Activated gamma-delta T cell (primary cell): ENCODE results near the gene OTULINL.

Experiments used
- DNase-seq: peaks from one replicate; lab custom pipeline; 2025; lab: John Stamatoyannopoulos, UW

Gene OTULINL

GRCh38 chr5:14600846-14601245, 19.3 kb downstream of the OTULINL start:
- DNase-seq = no peak

GRCh38 chr5:14603141-14603540, 21.5 kb downstream of the OTULINL start:
- no peak for DNase-seq

- DNase-seq = no peak
Measured at GRCh38 chr5:14607104-14607503, 25.5 kb downstream of the OTULINL start.

GRCh38 chr5:14608169-14608568, 26.6 kb downstream of the OTULINL start:
- no peak for DNase-seq

- no peak for DNase-seq
Measured at GRCh38 chr5:14611737-14612136, 30.1 kb downstream of the OTULINL start.

GRCh38 chr5:14614490-14614889, 32.9 kb downstream of the OTULINL start:
- no peak for DNase-seq

GRCh38 chr5:14615365-14615764, 33.8 kb downstream of the OTULINL start:
- DNase-seq = no peak

GRCh38 chr5:14617441-14617840, 35.8 kb downstream of the OTULINL start:
- no peak for DNase-seq

GRCh38 chr5:14627270-14627669, 45.7 kb downstream of the OTULINL start:
- DNase-seq = no peak

- DNase-seq = no peak
Measured at GRCh38 chr5:14628346-14628745, 46.8 kb downstream of the OTULINL start.

GRCh38 chr5:14630671-14631070, 49.1 kb downstream of the OTULINL start:
- DNase-seq = no peak

GRCh38 chr5:14635656-14636055, 54.1 kb downstream of the OTULINL start:
- no peak for DNase-seq

- DNase-seq = no peak
Measured at GRCh38 chr5:14640765-14641164, 59.2 kb downstream of the OTULINL start.

GRCh38 chr5:14644623-14645237, 63.1 kb downstream of the OTULINL start:
- DNase-seq = no peak

GRCh38 chr5:14650052-14650451, 68.5 kb downstream of the OTULINL start:
- DNase-seq = no peak

- no peak for DNase-seq
Measured at GRCh38 chr5:14655146-14655741, 73.7 kb downstream of the OTULINL start.

- no peak for DNase-seq
Measured at GRCh38 chr5:14656898-14657297, 75.3 kb downstream of the OTULINL start.

GRCh38 chr5:14659821-14660607, 78.4 kb downstream of the OTULINL start:
- no peak for DNase-seq

GRCh38 chr5:14660833-14661232, 79.2 kb downstream of the OTULINL start:
- DNase-seq = no peak
